PC-9 (cell line): ENCODE measurements around the gene SLC2A3. TPM values are rescaled to one million over a fixed set of nuclear protein-coding genes. Genes with fewer than 3 reads are reported as not detected.
"Not testable (repeated sequence)": the region's sequence is repeated elsewhere in the genome, so short reads cannot be mapped to it uniquely, and the experiment has no call there.

Source experiments
- BruUV-seq: library from RNA; stranded (reverse); fragments of 400-500 nt; replicated peaks from 2 replicates; lab custom pipeline; 2021; lab: Mats Ljungman, UMichigan
- CTCF ChIA-PET: fragments of 300-600 bp; sonication (Branson Sonifier 250); formaldehyde crosslinking; loops from one replicate; lab custom pipeline; 2022; ENCODE audit warnings: antibody characterized with exemption; lab: Charles Lee
- POLR2A ChIA-PET: fragments of 300-600 bp; sonication (Branson Sonifier 250); formaldehyde crosslinking; loops from one replicate; lab custom pipeline; 2022; ENCODE audit warnings: antibody characterized with exemption; ENCODE audit not compliant: unreplicated experiment; lab: Charles Lee
- DNase-seq, 2 experiments: peaks; one replicate each; pipeline versions ENCODE4 v3.0.0 to v3.0.0-alpha.2; 2015 to 2022; ENCODE audit warnings: mixed read lengths in 1 of 2
- H2AFZ ChIP-seq: fragments of 200-600 bp; sonication (generic); 2 replicates; pipeline ENCODE4 v1.8.1; 2017; ENCODE audit warnings: antibody characterized with exemption
- H3F3A ChIP-seq: fragments of 200-600 bp; sonication (generic); 2 replicates; pipeline ENCODE4 v1.8.1; 2017; ENCODE audit warnings: antibody characterized with exemption, mild to moderate bottlenecking, low read depth; ENCODE audit not compliant: insufficient read depth
- H3K27ac ChIP-seq: fragments of 200-600 bp; sonication (generic); 2 replicates; pipeline ENCODE4 v1.6.1; 2016; ENCODE audit warnings: mixed run types
- H3K27me3 ChIP-seq: fragments of 200-600 bp; sonication (generic); 2 replicates; pipeline ENCODE4 v1.6.1; 2016; ENCODE audit warnings: low read depth, mixed run types; ENCODE audit not compliant: insufficient read depth
- H3K36me3 ChIP-seq: fragments of 200-600 bp; sonication (generic); 2 replicates; pipeline ENCODE4 v1.6.1; 2016; ENCODE audit warnings: low read depth, mixed run types
- H3K4me1 ChIP-seq: fragments of 200-600 bp; sonication (generic); replicated peaks from 2 replicates; pipeline ENCODE4 v1.6.1; 2016; ENCODE audit warnings: mixed run types; ENCODE audit not compliant: insufficient read depth
- H3K4me2 ChIP-seq: fragments of 200-600 bp; sonication (generic); 2 replicates; pipeline ENCODE4 v1.6.1; 2017; ENCODE audit warnings: mixed run types
- H3K4me3 ChIP-seq: fragments of 200-600 bp; sonication (generic); 2 replicates; pipeline ENCODE4 v1.6.1; 2016; ENCODE audit warnings: mixed run types
- H3K79me2 ChIP-seq: fragments of 200-600 bp; sonication (generic); 2 replicates; pipeline ENCODE4 v1.6.1; 2017; ENCODE audit warnings: low read depth, mixed run types
- H3K9me2 ChIP-seq: fragments of 200-600 bp; sonication (generic); 2 replicates; pipeline ENCODE4 v1.8.1; 2017; ENCODE audit warnings: mild to moderate bottlenecking; ENCODE audit not compliant: insufficient read depth
- H3K9me3 ChIP-seq: fragments of 200-600 bp; sonication (generic); 2 replicates; pipeline ENCODE4 v1.8.1; 2016; ENCODE audit warnings: low read depth; ENCODE audit not compliant: insufficient read depth
- H4K20me1 ChIP-seq: fragments of 200-600 bp; sonication (generic); 2 replicates; pipeline ENCODE4 v1.8.1; 2017; ENCODE audit not compliant: insufficient read depth
- EZH2 ChIP-seq: fragments of 200-600 bp; sonication (generic); IDR thresholded peaks from 2 replicates; pipeline ENCODE4 v1.8.0; 2017; ENCODE audit warnings: antibody characterized with exemption, low read depth
- intact Hi-C: fragments of 100-400 bp; cut with micrococcal nuclease; formaldehyde crosslinking; loops from one replicate; pipeline ENCODE4 v1.10.0; 2022; ENCODE audit not compliant: unreplicated experiment
- total RNA-seq: library from RNA; stranded (reverse); gene quantifications from 2 replicates; pipeline ENCODE4 v1.2.3, GENCODE V29; 2021
- TF ChIP-seq, protein P1 (sequence below): fragments of 200-600 bp; sonication (generic); conservative IDR thresholded peaks from 2 replicates; pipeline ENCODE4 v1.6.1; 2017; ENCODE audit warnings: mixed run types, antibody characterized with exemption, mild to moderate bottlenecking, moderate library complexity

SLC2A3 gene
- total RNA-seq, 1 experiment from 2014 or later = 26.2 TPM

DNA sequence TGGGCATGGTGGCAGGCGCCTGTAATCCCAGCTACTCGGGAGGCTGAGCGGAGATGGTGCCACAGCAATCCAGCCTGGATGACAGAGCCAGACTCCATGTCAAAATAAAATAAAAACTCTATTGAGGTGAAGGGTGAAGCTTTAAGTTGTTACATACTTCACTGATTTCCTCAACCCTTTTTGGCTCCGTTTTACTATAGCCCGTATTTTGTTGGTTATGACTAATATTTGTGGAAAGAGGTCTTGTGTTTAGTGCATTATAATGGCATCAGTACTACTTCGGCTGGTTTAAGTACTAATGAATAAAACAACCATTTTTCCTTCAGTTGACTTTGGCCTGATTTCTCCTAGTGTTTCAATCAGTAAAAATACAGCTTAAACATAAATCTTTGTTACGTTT lies 36.2 kb downstream of the SLC2A3 start:
- H3K4me1 ChIP-seq = peaks cover 5% of the 10 kb centered on the region
- DNase-seq = no peak

DNA sequence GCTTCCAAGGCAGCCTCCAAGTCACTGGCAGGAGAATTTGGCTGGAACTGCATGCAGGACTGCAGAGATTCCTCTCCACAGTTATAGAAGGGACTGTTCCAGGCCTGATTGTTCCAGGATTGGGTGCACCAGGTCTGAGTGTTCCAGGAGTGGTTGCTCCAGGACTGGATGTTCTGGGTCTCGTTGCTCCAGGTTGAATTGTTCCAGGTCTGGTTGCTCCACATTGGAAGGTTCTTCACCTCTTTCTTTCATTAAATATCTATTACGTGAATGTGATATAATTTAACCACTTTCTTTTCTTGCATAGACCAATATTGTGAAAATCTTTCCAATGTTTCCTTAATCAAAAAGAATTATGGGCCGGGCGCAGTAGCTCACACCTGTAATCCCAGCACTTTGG lies 39.3 kb downstream of the SLC2A3 start:
- H4K20me1 ChIP-seq, H3K9me2 ChIP-seq, H3K9me3 ChIP-seq, H3K36me3 ChIP-seq, CTCF ChIA-PET, intact Hi-C loops, POLR2A ChIA-PET, H3K27ac ChIP-seq, H2AFZ ChIP-seq, H3K27me3 ChIP-seq, H3K4me3 ChIP-seq, H3K4me2 ChIP-seq, DNase-seq, H3K4me1 ChIP-seq, H3K79me2 ChIP-seq, BruUV-seq, H3F3A ChIP-seq: not testable (repeated sequence)

More for the DNA sequence above, 36.2 kb downstream of the SLC2A3 start:
- TF ChIP-seq, protein P1, sequence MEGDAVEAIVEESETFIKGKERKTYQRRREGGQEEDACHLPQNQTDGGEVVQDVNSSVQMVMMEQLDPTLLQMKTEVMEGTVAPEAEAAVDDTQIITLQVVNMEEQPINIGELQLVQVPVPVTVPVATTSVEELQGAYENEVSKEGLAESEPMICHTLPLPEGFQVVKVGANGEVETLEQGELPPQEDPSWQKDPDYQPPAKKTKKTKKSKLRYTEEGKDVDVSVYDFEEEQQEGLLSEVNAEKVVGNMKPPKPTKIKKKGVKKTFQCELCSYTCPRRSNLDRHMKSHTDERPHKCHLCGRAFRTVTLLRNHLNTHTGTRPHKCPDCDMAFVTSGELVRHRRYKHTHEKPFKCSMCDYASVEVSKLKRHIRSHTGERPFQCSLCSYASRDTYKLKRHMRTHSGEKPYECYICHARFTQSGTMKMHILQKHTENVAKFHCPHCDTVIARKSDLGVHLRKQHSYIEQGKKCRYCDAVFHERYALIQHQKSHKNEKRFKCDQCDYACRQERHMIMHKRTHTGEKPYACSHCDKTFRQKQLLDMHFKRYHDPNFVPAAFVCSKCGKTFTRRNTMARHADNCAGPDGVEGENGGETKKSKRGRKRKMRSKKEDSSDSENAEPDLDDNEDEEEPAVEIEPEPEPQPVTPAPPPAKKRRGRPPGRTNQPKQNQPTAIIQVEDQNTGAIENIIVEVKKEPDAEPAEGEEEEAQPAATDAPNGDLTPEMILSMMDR = no peak
- TF ChIP-seq EZH2 = no peak
- H2AFZ ChIP-seq = no peak overlapping the region
- no peaks in the 10 kb centered on the region for H3K36me3 ChIP-seq
- no peaks in the 10 kb centered on the region for H3K9me3 ChIP-seq
- no peak overlapping the region for H3K4me3 ChIP-seq
- no peaks in the 10 kb centered on the region for H4K20me1 ChIP-seq
- H3K27me3 ChIP-seq = no peaks in the 10 kb centered on the region
- no peak overlapping the region for H3K4me2 ChIP-seq
- CTCF ChIA-PET = no interaction called here
- no peaks in the 10 kb centered on the region for H3K79me2 ChIP-seq
- no peak overlapping the region for H3K27ac ChIP-seq
- POLR2A ChIA-PET = no interaction called here
- H3F3A ChIP-seq = peaks cover 5% of the 10 kb centered on the region; the same call in 1 of the 2 replicates
- BruUV-seq = no TSS peak
- no peaks in the 10 kb centered on the region; the same call in 1 of the 2 replicates for H3K9me2 ChIP-seq
- intact Hi-C loops = no loop called here

GRCh38 chr12:7892186-7892980 lies 43.6 kb downstream of the SLC2A3 start:
- no peak overlapping the region for H3K4me2 ChIP-seq
- no peak overlapping the region for H3K4me3 ChIP-seq
- no peaks in the 10 kb centered on the region for H3K27me3 ChIP-seq
- no peaks in the 10 kb centered on the region for H3K36me3 ChIP-seq
- CTCF ChIA-PET = interaction anchor here (0.6 kb wide), 1 partner anchor 13 kb away, joined by 3 read pairs; no protein-coding TSS in a partner anchor
- H3K9me2 ChIP-seq = no peaks in the 10 kb centered on the region
- no TSS peak for BruUV-seq
- H3K9me3 ChIP-seq = no peaks in the 10 kb centered on the region
- TF ChIP-seq, protein P1 = no peak
- TF ChIP-seq EZH2 = no peak
- peaks cover 6% of the 10 kb centered on the region; the same call in 1 of the 2 replicates for H3F3A ChIP-seq
- DNase-seq = no peak
- intact Hi-C loops = loop anchor here (5.0 kb wide), 1 partner anchor 35 kb away; no protein-coding TSS in a partner anchor
- no peaks in the 10 kb centered on the region for H3K79me2 ChIP-seq
- H3K27ac ChIP-seq = no peak overlapping the region
- POLR2A ChIA-PET = no interaction called here
- H2AFZ ChIP-seq = no peak overlapping the region
- H4K20me1 ChIP-seq = no peaks in the 10 kb centered on the region
- peaks cover 21% of the 10 kb centered on the region for H3K4me1 ChIP-seq
